Suprapubic skin (tissue), 3 donors: ENCODE measurements around the gene NKPD1.
A peak's percentile ranks its signal among the peaks of the same experiment; 100 is the strongest.

Experiments used
- CTCF ChIP-seq, 2 donors: fragments of 200-600 bp in 1 of 2; fragments of 450-650 bp in 1 of 2; sonication (generic) in 1 of 2; IDR thresholded peaks; one replicate each; pipeline ENCODE4 v1.5.1; 2016 to 2019; ENCODE audit warnings: antibody characterized with exemption in 2 of 2, mild to moderate bottlenecking in 1 of 2, moderate library complexity in 1 of 2
- POLR2A ChIP-seq, 2 donors: fragments of 450-650 bp; IDR thresholded peaks; one replicate each; pipeline ENCODE4 v1.6.1; 2017; ENCODE audit warnings: antibody characterized with exemption in 2 of 2, mild to moderate bottlenecking in 2 of 2, moderate library complexity in 2 of 2

DNA sequence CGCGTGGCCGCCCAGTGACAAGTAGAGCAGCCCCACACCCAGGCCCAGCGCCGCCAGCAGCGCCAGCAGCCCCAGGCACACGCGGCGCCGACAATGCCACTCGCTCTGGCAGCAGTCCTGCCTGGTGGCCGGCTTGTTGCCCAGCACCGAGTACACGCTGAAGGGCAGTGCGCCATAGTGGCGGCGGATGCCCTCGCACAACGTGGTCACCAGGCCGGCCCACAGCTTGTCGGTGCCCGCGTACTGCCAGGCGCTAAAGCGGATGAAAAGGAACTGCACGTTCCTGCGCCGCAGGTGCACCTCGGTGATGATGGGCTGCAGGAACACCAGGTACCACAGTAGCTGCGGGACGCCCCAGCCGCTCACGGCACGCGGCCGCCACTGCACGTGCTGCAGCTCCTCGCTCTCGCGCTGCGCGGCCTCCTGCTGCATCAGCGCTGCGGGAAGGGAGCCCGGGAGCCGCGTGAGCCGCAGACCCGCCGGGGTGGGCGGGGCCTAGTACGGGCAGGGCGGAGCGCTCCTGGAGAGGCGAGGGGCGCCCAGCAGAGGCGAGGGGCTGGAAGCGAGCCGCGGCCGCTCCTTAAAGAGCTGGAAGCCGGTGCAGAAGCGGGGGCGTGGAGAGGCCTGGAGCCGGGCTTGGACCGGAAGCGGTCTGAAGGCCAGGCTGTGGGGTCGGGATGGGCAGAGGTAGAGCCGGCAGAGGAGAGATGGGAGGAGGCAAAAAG, 7.3 kb downstream of the NKPD1 start:
- peak in 1 of 2 donors; percentile 6 for TF ChIP-seq POLR2A (IDR thresholded peaks at IDR 0.05)
- TF ChIP-seq CTCF (IDR thresholded peaks at IDR 0.05): no peak
